WTC11 (cell line): ENCODE measurements around the gene CNTNAP5. TPM values are rescaled to one million over a fixed set of nuclear protein-coding genes. Genes with fewer than 3 reads are reported as not detected.

Experiments used
- ATAC-seq: fragments of 200-7000 bp; cut with Tn5 transposase; 2 replicates; pipeline ENCODE4 v1.10.0; 2021; ENCODE audit warnings: mild to moderate bottlenecking, moderate library complexity
- CTCF ChIA-PET: fragments of 300-600 bp; sonication (Branson Sonifier 250); formaldehyde crosslinking; loops from one replicate; lab custom pipeline; 2021; ENCODE audit warnings: antibody characterized with exemption; lab: Charles Lee
- POLR2A ChIA-PET: fragments of 350-600 bp; sonication (Branson Sonifier 250); formaldehyde crosslinking; loops from one replicate; lab custom pipeline; 2021; ENCODE audit warnings: antibody characterized with exemption; lab: Charles Lee
- DNase-seq: peaks from one replicate; pipeline ENCODE4 v3.0.0; 2021; ENCODE audit warnings: low spot score
- H3K27ac Mint-ChIP-seq: 2 replicates; pipeline ENCODE4 v1.8.0; 2021; ENCODE audit warnings: mixed read lengths
- H3K27me3 Mint-ChIP-seq: 2 replicates; pipeline ENCODE4 v1.8.0; 2021; ENCODE audit warnings: low read depth, mild to moderate bottlenecking, moderate library complexity, mixed read lengths
- H3K36me3 Mint-ChIP-seq: 2 replicates; pipeline ENCODE4 v1.8.0; 2021; ENCODE audit warnings: mixed read lengths
- H3K4me1 Mint-ChIP-seq: 2 replicates; pipeline ENCODE4 v1.8.0; 2022; ENCODE audit warnings: mixed read lengths
- H3K4me3 Mint-ChIP-seq: 2 replicates; pipeline ENCODE4 v1.8.0; 2021; ENCODE audit warnings: mild to moderate bottlenecking, moderate library complexity, mixed read lengths
- H3K9me3 Mint-ChIP-seq: 2 replicates; pipeline ENCODE4 v1.8.0; 2021; ENCODE audit warnings: mixed read lengths
- ATF2 ChIP-seq: sonication (generic); formaldehyde crosslinking; IDR thresholded peaks from 2 replicates; pipeline ENCODE4 v1.8.1; 2022; ENCODE audit warnings: low read depth, missing genetic modification reagents, borderline replicate concordance
- E2F1 ChIP-seq: sonication (generic); formaldehyde crosslinking; IDR thresholded peaks from 2 replicates; pipeline ENCODE4 v1.8.0; 2022; ENCODE audit warnings: mild to moderate bottlenecking, missing genetic modification reagents
- EMX1 ChIP-seq: fragments of 250-450 bp; sonication (Bioruptor Pico); IDR thresholded peaks from 2 replicates; pipeline ENCODE4 v1.8.0; 2021; ENCODE audit warnings: mild to moderate bottlenecking
- ETV6 ChIP-seq: sonication (generic); formaldehyde crosslinking; IDR thresholded peaks from 2 replicates; pipeline ENCODE4 v1.8.1; 2022; ENCODE audit warnings: mild to moderate bottlenecking, missing genetic modification reagents
- FOXJ3 ChIP-seq: sonication (generic); formaldehyde crosslinking; IDR thresholded peaks from 2 replicates; pipeline ENCODE4 v1.9.0; 2021; ENCODE audit warnings: missing genetic modification reagents, mild to moderate bottlenecking, borderline replicate concordance
- IRF2 ChIP-seq: sonication (generic); formaldehyde crosslinking; IDR thresholded peaks from 2 replicates; pipeline ENCODE4 v1.8.0; 2022; ENCODE audit warnings: low read depth, missing genetic modification reagents, borderline replicate concordance
- JUN ChIP-seq: sonication (generic); formaldehyde crosslinking; IDR thresholded peaks from 2 replicates; pipeline ENCODE4 v1.8.0; 2023; ENCODE audit warnings: mild to moderate bottlenecking, missing genetic modification reagents
- KAT7 ChIP-seq: sonication (generic); formaldehyde crosslinking; IDR thresholded peaks from 2 replicates; pipeline ENCODE4 v1.8.1; 2023; ENCODE audit warnings: missing genetic modification reagents, mild to moderate bottlenecking, borderline replicate concordance
- NFE2L1 ChIP-seq: sonication (generic); formaldehyde crosslinking; IDR thresholded peaks from 2 replicates; pipeline ENCODE4 v1.8.1; 2023; ENCODE audit warnings: missing genetic modification reagents
- NR3C1 ChIP-seq: sonication (generic); formaldehyde crosslinking; conservative IDR thresholded peaks from 2 replicates; pipeline ENCODE4 v1.8.1; 2023; ENCODE audit warnings: low read depth, mild to moderate bottlenecking, missing genetic modification reagents
- OVOL2 ChIP-seq: fragments of 250-450 bp; sonication (Bioruptor Pico); IDR thresholded peaks from 2 replicates; pipeline ENCODE4 v1.9.0; 2021; ENCODE audit warnings: mild to moderate bottlenecking, borderline replicate concordance
- RELA ChIP-seq: sonication (generic); formaldehyde crosslinking; IDR thresholded peaks from 2 replicates; pipeline ENCODE4 v1.8.1; 2022; ENCODE audit warnings: missing genetic modification reagents, mild to moderate bottlenecking, borderline replicate concordance
- TEAD1 ChIP-seq: sonication (generic); formaldehyde crosslinking; IDR thresholded peaks from 2 replicates; pipeline ENCODE4 v1.8.0; 2022; ENCODE audit warnings: mild to moderate bottlenecking, missing genetic modification reagents
- ZMAT4 ChIP-seq: fragments of 250-450 bp; sonication (Bioruptor Pico); IDR thresholded peaks from 2 replicates; pipeline ENCODE4 v1.9.0; 2021; ENCODE audit warnings: mild to moderate bottlenecking
- ZNF138 ChIP-seq: sonication (generic); formaldehyde crosslinking; conservative IDR thresholded peaks from 2 replicates; pipeline ENCODE4 v1.8.1; 2022; ENCODE audit warnings: mild to moderate bottlenecking, moderate library complexity, missing genetic modification reagents
- ZNF232 ChIP-seq: sonication (generic); formaldehyde crosslinking; IDR thresholded peaks from 2 replicates; pipeline ENCODE4 v1.8.0; 2022; ENCODE audit warnings: mild to moderate bottlenecking, missing genetic modification reagents
- ZNF396 ChIP-seq: fragments of 250-450 bp; sonication (Bioruptor Pico); IDR thresholded peaks from 2 replicates; pipeline ENCODE4 v1.8.0; 2021; ENCODE audit warnings: mild to moderate bottlenecking, moderate library complexity, borderline replicate concordance
- ZNF423 ChIP-seq: fragments of 250-450 bp; sonication (Bioruptor Pico); IDR thresholded peaks from 2 replicates; pipeline ENCODE4 v2.1.2; 2022; ENCODE audit warnings: mild to moderate bottlenecking, moderate library complexity
- ZNF671 ChIP-seq: fragments of 250-450 bp; sonication (Bioruptor Pico); IDR thresholded peaks from 2 replicates; pipeline ENCODE4 v1.8.0; 2021; ENCODE audit warnings: mild to moderate bottlenecking
- total RNA-seq: library from RNA; stranded (reverse); gene quantifications from 3 replicates; pipeline ENCODE4 v1.2.3, GENCODE V29; 2021
- TF ChIP-seq, protein P1 (sequence below): fragments of 250-450 bp; sonication (Bioruptor Pico); IDR thresholded peaks from 2 replicates; pipeline ENCODE4 v1.9.0; 2021; ENCODE audit warnings: moderate library complexity, mild to moderate bottlenecking, inconsistent platforms, borderline replicate concordance
- TF ChIP-seq, protein P2 (sequence below): fragments of 250-450 bp; sonication (Bioruptor Pico); IDR thresholded peaks from 2 replicates; pipeline ENCODE4 v1.9.0; 2021; ENCODE audit warnings: mild to moderate bottlenecking
- TF ChIP-seq, protein P3 (sequence below): sonication (generic); formaldehyde crosslinking; conservative IDR thresholded peaks from 2 replicates; pipeline ENCODE4 v1.8.1; 2022; ENCODE audit warnings: mild to moderate bottlenecking, missing genetic modification reagents
- TF ChIP-seq, protein P4 (sequence below): sonication (generic); formaldehyde crosslinking; IDR thresholded peaks from 2 replicates; pipeline ENCODE4 v1.8.0; 2022; ENCODE audit warnings: missing genetic modification reagents

Gene CNTNAP5
- total RNA-seq, 1 experiment from 2014 or later, result 0.22 TPM

GRCh38 chr2:124049136-124049535 lies 24.0 kb downstream of the CNTNAP5 start:
- ChIA-PET CTCF (no interaction called here), POLR2A (no interaction called here)
- peaks cover 14% of the 10 kb centered on the region for H3K27me3 Mint-ChIP-seq
- peaks cover 56% of the 10 kb centered on the region for H3K4me1 Mint-ChIP-seq
- no peak for TF ChIP-seq E2F1 (CRISPR knock-in tag)
- TF ChIP-seq ZNF232 (CRISPR knock-in tag), result no peak
- no peak for TF ChIP-seq ZNF396 (CRISPR knock-in tag)
- TF ChIP-seq OVOL2, result no peak
- TF ChIP-seq, protein P1, sequence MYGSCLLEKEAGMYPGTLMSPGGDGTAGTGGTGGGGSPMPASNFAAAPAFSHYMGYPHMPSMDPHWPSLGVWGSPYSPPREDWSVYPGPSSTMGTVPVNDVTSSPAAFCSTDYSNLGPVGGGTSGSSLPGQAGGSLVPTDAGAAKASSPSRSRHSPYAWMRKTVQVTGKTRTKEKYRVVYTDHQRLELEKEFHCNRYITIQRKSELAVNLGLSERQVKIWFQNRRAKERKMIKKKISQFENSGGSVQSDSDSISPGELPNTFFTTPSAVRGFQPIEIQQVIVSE (CRISPR knock-in tag), result no peak
- no peak for TF ChIP-seq EMX1 (CRISPR knock-in tag)
- TF ChIP-seq ETV6 (CRISPR knock-in tag), result no peak
- no peak for TF ChIP-seq RELA (CRISPR knock-in tag)
- TF ChIP-seq ZNF423 (CRISPR knock-in tag), result no peak
- TF ChIP-seq NR3C1 (CRISPR knock-in tag), result no peak
- TF ChIP-seq, protein P2, sequence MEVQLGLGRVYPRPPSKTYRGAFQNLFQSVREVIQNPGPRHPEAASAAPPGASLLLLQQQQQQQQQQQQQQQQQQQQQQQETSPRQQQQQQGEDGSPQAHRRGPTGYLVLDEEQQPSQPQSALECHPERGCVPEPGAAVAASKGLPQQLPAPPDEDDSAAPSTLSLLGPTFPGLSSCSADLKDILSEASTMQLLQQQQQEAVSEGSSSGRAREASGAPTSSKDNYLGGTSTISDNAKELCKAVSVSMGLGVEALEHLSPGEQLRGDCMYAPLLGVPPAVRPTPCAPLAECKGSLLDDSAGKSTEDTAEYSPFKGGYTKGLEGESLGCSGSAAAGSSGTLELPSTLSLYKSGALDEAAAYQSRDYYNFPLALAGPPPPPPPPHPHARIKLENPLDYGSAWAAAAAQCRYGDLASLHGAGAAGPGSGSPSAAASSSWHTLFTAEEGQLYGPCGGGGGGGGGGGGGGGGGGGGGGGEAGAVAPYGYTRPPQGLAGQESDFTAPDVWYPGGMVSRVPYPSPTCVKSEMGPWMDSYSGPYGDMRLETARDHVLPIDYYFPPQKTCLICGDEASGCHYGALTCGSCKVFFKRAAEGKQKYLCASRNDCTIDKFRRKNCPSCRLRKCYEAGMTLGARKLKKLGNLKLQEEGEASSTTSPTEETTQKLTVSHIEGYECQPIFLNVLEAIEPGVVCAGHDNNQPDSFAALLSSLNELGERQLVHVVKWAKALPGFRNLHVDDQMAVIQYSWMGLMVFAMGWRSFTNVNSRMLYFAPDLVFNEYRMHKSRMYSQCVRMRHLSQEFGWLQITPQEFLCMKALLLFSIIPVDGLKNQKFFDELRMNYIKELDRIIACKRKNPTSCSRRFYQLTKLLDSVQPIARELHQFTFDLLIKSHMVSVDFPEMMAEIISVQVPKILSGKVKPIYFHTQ (CRISPR knock-in tag), result no peak
- TF ChIP-seq, protein P3, sequence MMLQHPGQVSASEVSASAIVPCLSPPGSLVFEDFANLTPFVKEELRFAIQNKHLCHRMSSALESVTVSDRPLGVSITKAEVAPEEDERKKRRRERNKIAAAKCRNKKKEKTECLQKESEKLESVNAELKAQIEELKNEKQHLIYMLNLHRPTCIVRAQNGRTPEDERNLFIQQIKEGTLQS (CRISPR knock-in tag), result no peak
- no peak for TF ChIP-seq ATF2 (CRISPR knock-in tag)
- TF ChIP-seq ZNF138 (CRISPR knock-in tag), result no peak
- TF ChIP-seq FOXJ3, result no peak
- TF ChIP-seq JUN, result no peak
- TF ChIP-seq ZNF671 (CRISPR knock-in tag), result no peak
- no peaks in the 10 kb centered on the region for H3K9me3 Mint-ChIP-seq
- no peak overlapping the region for H3K27ac Mint-ChIP-seq
- DNase-seq, result no peak
- no peak; the same call in 1 of the 2 replicates for ATAC-seq
- H3K4me3 Mint-ChIP-seq, result no peak overlapping the region
- H3K36me3 Mint-ChIP-seq, result no peaks in the 10 kb centered on the region

DNA sequence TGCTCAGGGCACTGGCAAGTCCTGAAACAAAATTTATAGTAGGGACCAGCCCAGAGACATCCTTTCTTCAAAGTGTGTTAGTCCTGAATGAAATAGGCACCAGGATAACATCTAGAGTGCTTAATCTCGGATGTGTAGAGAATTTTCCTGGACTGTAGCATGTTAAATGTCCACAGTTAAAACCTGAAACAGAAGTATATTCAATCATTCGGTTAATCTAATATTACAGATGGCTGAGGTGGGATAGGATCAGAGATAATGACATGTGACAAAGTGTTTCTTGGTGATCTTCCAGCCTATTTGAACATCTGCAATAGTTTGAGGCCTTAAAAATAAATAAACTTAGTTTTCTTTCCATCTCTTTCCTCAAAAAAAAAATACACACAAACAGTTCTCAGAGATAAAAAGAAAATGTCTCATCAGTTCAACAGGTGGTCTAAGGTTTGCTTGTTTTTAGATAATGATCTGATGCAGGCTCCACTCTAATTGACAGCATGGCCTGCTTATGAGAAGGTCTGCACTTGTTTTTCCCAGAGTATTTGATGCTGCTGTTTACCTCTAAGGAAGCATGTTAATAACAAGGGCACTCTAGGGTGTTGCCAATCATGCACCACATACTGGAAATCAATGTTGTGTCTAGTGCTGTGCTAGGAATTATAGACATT lies 25.9 kb downstream of the CNTNAP5 start:
- no peak for DNase-seq
- ChIA-PET POLR2A (no interaction called here), CTCF (no interaction called here)
- H3K4me3 Mint-ChIP-seq, result no peak overlapping the region
- peaks cover 47% of the 10 kb centered on the region for H3K4me1 Mint-ChIP-seq
- TF ChIP-seq ZNF232 (CRISPR knock-in tag) (no peak), TEAD1 (no peak), NFE2L1 (CRISPR knock-in tag) (no peak), ZNF396 (CRISPR knock-in tag) (no peak), IRF2 (no peak), KAT7 (CRISPR knock-in tag) (no peak), ZMAT4 (CRISPR knock-in tag) (no peak)
- TF ChIP-seq, protein P4, sequence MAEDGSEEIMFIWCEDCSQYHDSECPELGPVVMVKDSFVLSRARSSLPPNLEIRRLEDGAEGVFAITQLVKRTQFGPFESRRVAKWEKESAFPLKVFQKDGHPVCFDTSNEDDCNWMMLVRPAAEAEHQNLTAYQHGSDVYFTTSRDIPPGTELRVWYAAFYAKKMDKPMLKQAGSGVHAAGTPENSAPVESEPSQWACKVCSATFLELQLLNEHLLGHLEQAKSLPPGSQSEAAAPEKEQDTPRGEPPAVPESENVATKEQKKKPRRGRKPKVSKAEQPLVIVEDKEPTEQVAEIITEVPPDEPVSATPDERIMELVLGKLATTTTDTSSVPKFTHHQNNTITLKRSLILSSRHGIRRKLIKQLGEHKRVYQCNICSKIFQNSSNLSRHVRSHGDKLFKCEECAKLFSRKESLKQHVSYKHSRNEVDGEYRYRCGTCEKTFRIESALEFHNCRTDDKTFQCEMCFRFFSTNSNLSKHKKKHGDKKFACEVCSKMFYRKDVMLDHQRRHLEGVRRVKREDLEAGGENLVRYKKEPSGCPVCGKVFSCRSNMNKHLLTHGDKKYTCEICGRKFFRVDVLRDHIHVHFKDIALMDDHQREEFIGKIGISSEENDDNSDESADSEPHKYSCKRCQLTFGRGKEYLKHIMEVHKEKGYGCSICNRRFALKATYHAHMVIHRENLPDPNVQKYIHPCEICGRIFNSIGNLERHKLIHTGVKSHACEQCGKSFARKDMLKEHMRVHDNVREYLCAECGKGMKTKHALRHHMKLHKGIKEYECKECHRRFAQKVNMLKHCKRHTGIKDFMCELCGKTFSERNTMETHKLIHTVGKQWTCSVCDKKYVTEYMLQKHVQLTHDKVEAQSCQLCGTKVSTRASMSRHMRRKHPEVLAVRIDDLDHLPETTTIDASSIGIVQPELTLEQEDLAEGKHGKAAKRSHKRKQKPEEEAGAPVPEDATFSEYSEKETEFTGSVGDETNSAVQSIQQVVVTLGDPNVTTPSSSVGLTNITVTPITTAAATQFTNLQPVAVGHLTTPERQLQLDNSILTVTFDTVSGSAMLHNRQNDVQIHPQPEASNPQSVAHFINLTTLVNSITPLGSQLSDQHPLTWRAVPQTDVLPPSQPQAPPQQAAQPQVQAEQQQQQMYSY (CRISPR knock-in tag), result no peak
- H3K9me3 Mint-ChIP-seq, result peaks cover 8% of the 10 kb centered on the region; the same call in 1 of the 2 replicates
- no peaks in the 10 kb centered on the region for H3K36me3 Mint-ChIP-seq
- peaks cover 15% of the 10 kb centered on the region for H3K27me3 Mint-ChIP-seq
- ATAC-seq, result no peak
- no peak overlapping the region for H3K27ac Mint-ChIP-seq
